Gastroesophageal sphincter (tissue), 3 donors: ENCODE results near the gene NHSL1.

Experiments
- EP300 ChIP-seq: sonication (generic); formaldehyde crosslinking; IDR thresholded peaks from one replicate; pipeline ENCODE4 v1.6.1; 2017; ENCODE audit warnings: antibody characterized with exemption, mild to moderate bottlenecking
- POLR2A ChIP-seq, 2 donors: fragments of 450-650 bp; IDR thresholded peaks; one replicate each; pipeline ENCODE4 v1.6.1; 2017; ENCODE audit warnings: antibody characterized with exemption in 2 of 2, mild to moderate bottlenecking in 2 of 2, moderate library complexity in 1 of 2
- POLR2AphosphoS5 ChIP-seq: sonication (generic); formaldehyde crosslinking; IDR thresholded peaks from one replicate; pipeline ENCODE4 v1.6.1; 2017; ENCODE audit warnings: antibody characterized with exemption
- TF ChIP-seq, protein P1 (sequence below), 4 experiments: fragments of 200-600 bp in 2 of 4; fragments of 450-650 bp in 2 of 4; sonication (generic) in 1 of 4; IDR thresholded peaks; one replicate each; pipeline ENCODE4 v1.5.1; 2017 to 2019; ENCODE audit warnings: antibody characterized with exemption in 4 of 4, mild to moderate bottlenecking in 2 of 4, moderate library complexity in 2 of 4

DNA sequence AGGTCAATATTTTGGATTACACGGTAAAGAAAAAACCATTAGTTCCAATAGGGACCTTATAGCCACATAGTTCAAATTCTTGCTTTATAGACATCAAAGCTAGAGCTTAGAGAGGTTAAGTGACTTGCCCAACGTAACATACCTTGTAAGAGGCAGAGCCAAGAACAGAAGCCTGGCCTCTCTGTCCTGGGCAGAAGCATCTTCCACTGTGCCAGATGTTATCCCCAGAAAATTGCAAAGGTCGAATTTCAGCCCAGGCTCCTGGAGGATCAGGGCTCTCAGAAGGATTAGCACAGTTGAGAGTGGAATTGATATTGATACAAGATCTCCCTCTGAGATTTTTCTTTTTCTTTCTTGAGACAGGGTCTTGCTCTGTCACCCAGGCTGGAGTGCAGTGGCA is 115.5 kb downstream of the NHSL1 start:
- TF ChIP-seq POLR2A (IDR thresholded peaks at IDR 0.05) = no peak
- TF ChIP-seq, protein P1, sequence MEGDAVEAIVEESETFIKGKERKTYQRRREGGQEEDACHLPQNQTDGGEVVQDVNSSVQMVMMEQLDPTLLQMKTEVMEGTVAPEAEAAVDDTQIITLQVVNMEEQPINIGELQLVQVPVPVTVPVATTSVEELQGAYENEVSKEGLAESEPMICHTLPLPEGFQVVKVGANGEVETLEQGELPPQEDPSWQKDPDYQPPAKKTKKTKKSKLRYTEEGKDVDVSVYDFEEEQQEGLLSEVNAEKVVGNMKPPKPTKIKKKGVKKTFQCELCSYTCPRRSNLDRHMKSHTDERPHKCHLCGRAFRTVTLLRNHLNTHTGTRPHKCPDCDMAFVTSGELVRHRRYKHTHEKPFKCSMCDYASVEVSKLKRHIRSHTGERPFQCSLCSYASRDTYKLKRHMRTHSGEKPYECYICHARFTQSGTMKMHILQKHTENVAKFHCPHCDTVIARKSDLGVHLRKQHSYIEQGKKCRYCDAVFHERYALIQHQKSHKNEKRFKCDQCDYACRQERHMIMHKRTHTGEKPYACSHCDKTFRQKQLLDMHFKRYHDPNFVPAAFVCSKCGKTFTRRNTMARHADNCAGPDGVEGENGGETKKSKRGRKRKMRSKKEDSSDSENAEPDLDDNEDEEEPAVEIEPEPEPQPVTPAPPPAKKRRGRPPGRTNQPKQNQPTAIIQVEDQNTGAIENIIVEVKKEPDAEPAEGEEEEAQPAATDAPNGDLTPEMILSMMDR (IDR thresholded peaks at IDR 0.05) = no peak
- TF ChIP-seq EP300 = no peak
- TF ChIP-seq POLR2AphosphoS5 = no peak
